Kidney capillary endothelial cell (primary cell): ENCODE results near the gene ARF4.
"Not testable (repeated sequence)": the region's sequence is repeated elsewhere in the genome, so short reads cannot be mapped to it uniquely, and the experiment has no call there.

Experiments
- DNase-seq: peaks from one replicate; pipeline ENCODE4 v3.0.0-alpha.2; 2018; ENCODE audit warnings: low spot score

ARF4 gene

GRCh38 chr3:57597127-57597923, at the start of gene ARF4:
TSS of gene ARF4 (minus strand) at chr3:57597344. CDS start at chr3:57597140, 204 bp downstream.
- DNase-seq: peak; percentile 99

- DNase-seq: no peak
Observed at GRCh38 chr3:57646723-57647122, 49.6 kb upstream of the ARF4 start.

GRCh38 chr3:57644740-57645139, 47.6 kb upstream of the ARF4 start:
- DNase-seq: no peak

- DNase-seq: no peak
Observed at GRCh38 chr3:57637391-57637790, 40.2 kb upstream of the ARF4 start.

- not testable (repeated sequence) for DNase-seq
Observed at GRCh38 chr3:57634259-57634658, 37.1 kb upstream of the ARF4 start.

GRCh38 chr3:57627976-57628375, 30.8 kb upstream of the ARF4 start:
- DNase-seq: no peak

- no peak for DNase-seq
Observed at GRCh38 chr3:57624801-57625200, 27.7 kb upstream of the ARF4 start.

- no peak for DNase-seq
Observed at GRCh38 chr3:57622362-57622761, 25.2 kb upstream of the ARF4 start.

- DNase-seq: no peak
Observed at GRCh38 chr3:57617739-57618138, 20.6 kb upstream of the ARF4 start.

GRCh38 chr3:57616233-57616632, 19.1 kb upstream of the ARF4 start:
- DNase-seq: no peak

- not testable (repeated sequence) for DNase-seq
Observed at GRCh38 chr3:57611870-57612269, 14.7 kb upstream of the ARF4 start.

- no peak for DNase-seq
Observed at GRCh38 chr3:57605683-57606082, 8.5 kb upstream of the ARF4 start.

- DNase-seq: no peak
Observed at GRCh38 chr3:57604971-57605370, 7.8 kb upstream of the ARF4 start.

GRCh38 chr3:57600195-57600594, 3.1 kb upstream of the ARF4 start:
- DNase-seq: no peak

GRCh38 chr3:57598765-57599360, 1.7 kb upstream of the ARF4 start:
- no peak for DNase-seq

- DNase-seq: peak; percentile 76
Observed at GRCh38 chr3:57596495-57597126, 533 bp downstream of the ARF4 start.

- DNase-seq: no peak
Observed at GRCh38 chr3:57594576-57594975, 2.6 kb downstream of the ARF4 start.

- no peak for DNase-seq
Observed at GRCh38 chr3:57594144-57594543, 3.0 kb downstream of the ARF4 start.

- no peak for DNase-seq
Observed at GRCh38 chr3:57592306-57592705, 4.8 kb downstream of the ARF4 start.

GRCh38 chr3:57587905-57588304, 9.2 kb downstream of the ARF4 start:
- no peak for DNase-seq

GRCh38 chr3:57586778-57587177, 10.4 kb downstream of the ARF4 start:
- DNase-seq: no peak

- no peak for DNase-seq
Observed at GRCh38 chr3:57583544-57583943, 13.6 kb downstream of the ARF4 start.

GRCh38 chr3:57582474-57583168, 14.5 kb downstream of the ARF4 start:
- DNase-seq: no peak
